A673 (cell line): ENCODE measurements around the gene CCL17.
"Not testable (repeated sequence)": the region's sequence is repeated elsewhere in the genome, so short reads cannot be mapped to it uniquely, and the experiment has no call there.

Experiments
- EZH2 ChIP-seq: fragments of 200-600 bp; sonication (generic); IDR thresholded peaks from 2 replicates; pipeline ENCODE4 v1.6.1; 2017; ENCODE audit warnings: borderline replicate concordance, low read depth, mild to moderate bottlenecking, mixed read lengths, antibody characterized with exemption, low read length; ENCODE audit not compliant: poor library complexity, severe bottlenecking
- TF ChIP-seq, protein P1 (sequence below): fragments of 300-800, 200-600 bp; sonication (generic); conservative IDR thresholded peaks from 2 replicates; pipeline ENCODE4 v1.5.1; 2017; ENCODE audit warnings: low read depth, mild to moderate bottlenecking, antibody characterized with exemption, low read length, moderate library complexity, mixed read lengths

DNA sequence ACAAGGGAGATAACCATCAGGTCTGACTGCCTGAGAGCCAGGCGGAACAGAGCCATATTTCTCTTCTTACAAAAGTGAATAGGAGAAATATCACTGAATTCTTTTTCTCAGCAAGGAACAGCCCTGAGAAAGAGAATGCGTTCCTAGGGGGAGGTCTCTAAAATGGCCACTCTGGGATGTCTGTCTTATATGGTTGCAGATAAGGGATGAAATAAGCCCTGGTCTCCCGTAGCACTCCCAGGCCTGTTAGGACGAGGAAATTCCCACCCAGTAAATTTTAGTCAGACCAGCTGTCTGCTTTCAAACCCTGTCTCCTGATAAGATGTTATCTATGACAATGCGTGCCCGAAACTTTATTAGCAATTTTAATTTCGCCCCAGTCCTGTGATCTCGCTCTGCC is 35.4 kb downstream of the CCL17 start:
- TF ChIP-seq, protein P1, sequence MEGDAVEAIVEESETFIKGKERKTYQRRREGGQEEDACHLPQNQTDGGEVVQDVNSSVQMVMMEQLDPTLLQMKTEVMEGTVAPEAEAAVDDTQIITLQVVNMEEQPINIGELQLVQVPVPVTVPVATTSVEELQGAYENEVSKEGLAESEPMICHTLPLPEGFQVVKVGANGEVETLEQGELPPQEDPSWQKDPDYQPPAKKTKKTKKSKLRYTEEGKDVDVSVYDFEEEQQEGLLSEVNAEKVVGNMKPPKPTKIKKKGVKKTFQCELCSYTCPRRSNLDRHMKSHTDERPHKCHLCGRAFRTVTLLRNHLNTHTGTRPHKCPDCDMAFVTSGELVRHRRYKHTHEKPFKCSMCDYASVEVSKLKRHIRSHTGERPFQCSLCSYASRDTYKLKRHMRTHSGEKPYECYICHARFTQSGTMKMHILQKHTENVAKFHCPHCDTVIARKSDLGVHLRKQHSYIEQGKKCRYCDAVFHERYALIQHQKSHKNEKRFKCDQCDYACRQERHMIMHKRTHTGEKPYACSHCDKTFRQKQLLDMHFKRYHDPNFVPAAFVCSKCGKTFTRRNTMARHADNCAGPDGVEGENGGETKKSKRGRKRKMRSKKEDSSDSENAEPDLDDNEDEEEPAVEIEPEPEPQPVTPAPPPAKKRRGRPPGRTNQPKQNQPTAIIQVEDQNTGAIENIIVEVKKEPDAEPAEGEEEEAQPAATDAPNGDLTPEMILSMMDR: not testable (repeated sequence)
- TF ChIP-seq EZH2: not testable (repeated sequence)
